Ectodermal cell (in vitro differentiated cells): ENCODE measurements around the gene FOXK2.
"Not testable (repeated sequence)": the region's sequence is repeated elsewhere in the genome, so short reads cannot be mapped to it uniquely, and the experiment has no call there.

Experiments
- H3K27ac ChIP-seq: 2 replicates; pipeline ENCODE4 v1.7.0; 2013; ENCODE audit warnings: mild to moderate bottlenecking, low read depth, low read length; ENCODE audit not compliant: insufficient read depth, poor library complexity, severe bottlenecking
- H3K27me3 ChIP-seq: 2 replicates; pipeline ENCODE4 v1.7.0; 2013; ENCODE audit warnings: mild to moderate bottlenecking, low read length; ENCODE audit not compliant: insufficient read depth, control insufficient read depth, poor library complexity, severe bottlenecking
- H3K36me3 ChIP-seq: one replicate; pipeline ENCODE4 v1.7.0; 2013; ENCODE audit warnings: low read length; ENCODE audit not compliant: control insufficient read depth, insufficient read depth
- H3K4me1 ChIP-seq: one replicate; pipeline ENCODE4 v1.7.0; 2013; ENCODE audit warnings: low read length; ENCODE audit not compliant: control insufficient read depth, insufficient read depth
- H3K4me3 ChIP-seq: 2 replicates; pipeline ENCODE4 v1.7.0; 2013; ENCODE audit warnings: low read depth, low read length, control low read depth; ENCODE audit not compliant: insufficient read depth
- H3K9me3 ChIP-seq: 2 replicates; pipeline ENCODE4 v1.7.0; 2013; ENCODE audit warnings: mild to moderate bottlenecking, low read length, moderate library complexity; ENCODE audit not compliant: control insufficient read depth
- WGBS, 2 experiments: methylation state at CpG; one replicate each; pipeline ENCODE4 v1.1.7; 2013; ENCODE audit warnings: missing lambda C conversion rate in 2 of 2; 5-methylcytosine and 5-hydroxymethylcytosine counted together

FOXK2 gene

DNA sequence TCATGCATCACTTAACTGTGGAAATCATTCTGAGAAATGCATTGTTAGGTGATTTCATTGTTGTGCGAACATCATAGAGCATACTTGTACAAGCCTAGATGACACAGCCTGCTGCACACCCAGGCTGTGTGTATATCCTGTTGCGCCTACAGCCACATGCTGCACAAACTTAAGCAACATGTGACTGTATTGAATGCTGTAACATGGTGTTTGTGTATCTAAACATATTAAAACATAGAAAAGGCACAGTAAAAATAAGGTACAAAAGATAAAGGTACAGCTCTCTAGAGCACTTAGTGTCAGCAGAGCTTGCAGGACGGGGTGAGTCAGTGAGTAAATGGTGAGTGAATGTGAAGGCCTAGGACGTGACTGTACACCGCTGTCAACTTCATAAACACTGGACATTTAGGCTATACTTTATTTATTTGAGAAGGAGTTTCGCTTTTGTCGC, 11.9 kb downstream of the FOXK2 start:
- Histone ChIP-seq H3K36me3 (no peaks in the 10 kb centered on the region), H3K9me3 (no peaks in the 10 kb centered on the region), H3K27ac (no peak overlapping the region), H3K27me3 (no peaks in the 10 kb centered on the region), H3K4me3 (no peak overlapping the region), H3K4me1 (peaks cover 3% of the 10 kb centered on the region)
- 94 to 95% methylated on average over 7 of the region's 7 CpGs for WGBS, 2 experiments

- H3K9me3 ChIP-seq = no peaks in the 10 kb centered on the region
- 88 to 90% methylated on average over 7 of the region's 7 CpGs for WGBS, 2 experiments
- H3K27me3 ChIP-seq = no peaks in the 10 kb centered on the region
- H3K4me3 ChIP-seq = no peak overlapping the region
- no peaks in the 10 kb centered on the region for H3K36me3 ChIP-seq
- H3K4me1 ChIP-seq = peaks cover 9% of the 10 kb centered on the region
- H3K27ac ChIP-seq = no peak overlapping the region
These were observed 14.9 kb downstream of the FOXK2 start for GRCh38 chr17:82534401-82534812.

- no peaks in the 10 kb centered on the region for H3K9me3 ChIP-seq
- WGBS, 2 experiments = 75 to 76% methylated on average over 6 of the region's 6 CpGs
- H3K4me3 ChIP-seq = no peak overlapping the region
- H3K36me3 ChIP-seq = no peaks in the 10 kb centered on the region
- no peaks in the 10 kb centered on the region for H3K27me3 ChIP-seq
- H3K4me1 ChIP-seq = peaks cover 9% of the 10 kb centered on the region
- peak overlapping the region; percentile 22 for H3K27ac ChIP-seq
These were observed 17.1 kb downstream of the FOXK2 start for GRCh38 chr17:82536512-82537201.

DNA sequence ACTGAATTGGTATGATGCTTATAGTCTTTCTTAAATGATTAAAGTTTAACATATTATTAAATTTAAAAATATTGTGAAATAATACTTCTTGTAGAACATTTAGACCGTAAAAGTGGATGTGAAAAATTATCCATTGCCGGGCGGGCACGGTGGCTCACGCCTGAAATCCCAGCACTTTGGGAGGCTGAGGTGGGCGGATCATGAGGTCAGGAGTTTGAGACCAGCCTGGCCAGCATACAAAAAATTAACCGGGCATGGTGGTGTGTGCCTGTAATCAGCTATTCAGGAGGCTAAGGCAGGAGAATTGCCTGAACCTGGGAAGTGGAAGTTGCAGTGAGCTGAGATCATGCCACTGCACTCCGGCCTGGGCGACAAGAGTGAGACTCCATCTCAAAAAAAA, 17.7 kb downstream of the FOXK2 start:
- H3K4me3 ChIP-seq, H3K27ac ChIP-seq, H3K4me1 ChIP-seq, H3K36me3 ChIP-seq, H3K9me3 ChIP-seq, H3K27me3 ChIP-seq: not testable (repeated sequence)
- WGBS, 2 experiments = 92% methylated on average over 9 of the region's 9 CpGs

GRCh38 chr17:82539076-82539475, 19.5 kb downstream of the FOXK2 start:
- not testable (repeated sequence) for H3K27ac ChIP-seq, H3K4me3 ChIP-seq, H3K4me1 ChIP-seq, H3K27me3 ChIP-seq, H3K36me3 ChIP-seq, H3K9me3 ChIP-seq
- WGBS, 2 experiments = 93 to 94% methylated on average over 18 of the region's 18 CpGs

- no peaks in the 10 kb centered on the region for H3K27me3 ChIP-seq
- H3K4me1 ChIP-seq = no peaks in the 10 kb centered on the region
- no peak overlapping the region for H3K27ac ChIP-seq
- H3K36me3 ChIP-seq = no peaks in the 10 kb centered on the region
- no peak overlapping the region for H3K4me3 ChIP-seq
- H3K9me3 ChIP-seq = no peaks in the 10 kb centered on the region
- WGBS, 2 experiments = 91 to 92% methylated on average over 5 of the region's 5 CpGs
These were observed 22.9 kb downstream of the FOXK2 start for GRCh38 chr17:82542439-82542838.

GRCh38 chr17:82544431-82545070, 25.0 kb downstream of the FOXK2 start:
- Histone ChIP-seq H3K27me3 (no peaks in the 10 kb centered on the region), H3K9me3 (no peaks in the 10 kb centered on the region), H3K4me3 (no peak overlapping the region), H3K4me1 (no peaks in the 10 kb centered on the region), H3K27ac (no peak overlapping the region), H3K36me3 (no peaks in the 10 kb centered on the region)
- WGBS, 2 experiments = 94 to 96% methylated on average over 16 of the region's 16 CpGs

DNA sequence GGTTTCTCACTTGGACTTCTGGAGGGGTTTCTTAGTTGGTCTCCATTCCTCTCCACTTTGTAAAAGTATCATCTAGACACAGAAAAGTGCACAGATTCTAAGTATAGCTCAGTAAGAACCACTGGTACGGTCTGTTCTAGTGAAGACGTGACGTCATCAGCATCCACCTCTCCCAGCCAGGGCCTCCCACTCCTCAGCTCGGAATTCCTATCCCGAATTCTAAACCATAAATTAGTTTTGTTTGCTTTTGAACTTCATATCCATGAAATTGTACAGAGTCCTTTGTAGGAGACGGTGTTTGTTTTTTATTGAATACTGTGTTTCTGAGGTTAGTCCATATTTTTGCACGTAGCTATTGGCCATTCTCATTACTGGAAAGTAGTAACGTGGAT, 25.5 kb downstream of the FOXK2 start:
- no peak overlapping the region for H3K4me3 ChIP-seq
- no peaks in the 10 kb centered on the region for H3K4me1 ChIP-seq
- H3K36me3 ChIP-seq = no peaks in the 10 kb centered on the region
- no peaks in the 10 kb centered on the region for H3K27me3 ChIP-seq
- no peak overlapping the region for H3K27ac ChIP-seq
- H3K9me3 ChIP-seq = no peaks in the 10 kb centered on the region
- WGBS, 2 experiments = 87 to 95% methylated on average over 8 of the region's 8 CpGs

DNA sequence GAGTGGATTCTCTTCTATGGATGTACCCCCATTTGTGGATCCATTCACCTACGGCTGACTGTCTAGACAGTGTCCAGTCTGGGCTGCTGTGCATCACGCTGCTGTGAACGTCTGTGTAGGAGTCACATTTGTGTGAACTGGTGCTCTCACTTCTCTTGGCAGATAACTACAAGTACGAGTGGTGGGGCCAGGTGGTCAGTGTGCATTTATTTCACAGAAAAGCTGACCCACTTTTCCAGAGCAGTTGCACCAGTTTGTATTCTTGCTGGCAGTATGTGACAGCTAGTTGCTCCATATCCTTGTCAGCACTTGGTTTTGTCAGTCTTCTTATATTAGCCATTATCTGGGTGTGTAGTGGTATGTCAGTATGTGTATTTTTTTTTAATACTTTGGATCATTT, 28.4 kb downstream of the FOXK2 start:
- no peaks in the 10 kb centered on the region for H3K4me1 ChIP-seq
- no peaks in the 10 kb centered on the region for H3K36me3 ChIP-seq
- H3K9me3 ChIP-seq = no peaks in the 10 kb centered on the region
- H3K4me3 ChIP-seq = no peak overlapping the region
- H3K27ac ChIP-seq = no peak overlapping the region
- no peaks in the 10 kb centered on the region for H3K27me3 ChIP-seq
- WGBS, 2 experiments = 97 to 98% methylated on average over 4 of the region's 4 CpGs

GRCh38 chr17:82548681-82549303, 29.3 kb downstream of the FOXK2 start:
- no peaks in the 10 kb centered on the region for H3K27me3 ChIP-seq
- WGBS, 2 experiments = 94 to 95% methylated on average over 14 to 15 of the region's 15 CpGs
- no peaks in the 10 kb centered on the region for H3K36me3 ChIP-seq
- H3K9me3 ChIP-seq = no peaks in the 10 kb centered on the region
- no peaks in the 10 kb centered on the region for H3K4me1 ChIP-seq
- H3K27ac ChIP-seq = no peak overlapping the region
- no peak overlapping the region for H3K4me3 ChIP-seq
